ENCODE data around the gene TESK2.
"Not testable (repeated sequence)": the region's sequence is repeated elsewhere in the genome, so short reads cannot be mapped to it uniquely, and the experiment has no call there.

Gene TESK2

DNA sequence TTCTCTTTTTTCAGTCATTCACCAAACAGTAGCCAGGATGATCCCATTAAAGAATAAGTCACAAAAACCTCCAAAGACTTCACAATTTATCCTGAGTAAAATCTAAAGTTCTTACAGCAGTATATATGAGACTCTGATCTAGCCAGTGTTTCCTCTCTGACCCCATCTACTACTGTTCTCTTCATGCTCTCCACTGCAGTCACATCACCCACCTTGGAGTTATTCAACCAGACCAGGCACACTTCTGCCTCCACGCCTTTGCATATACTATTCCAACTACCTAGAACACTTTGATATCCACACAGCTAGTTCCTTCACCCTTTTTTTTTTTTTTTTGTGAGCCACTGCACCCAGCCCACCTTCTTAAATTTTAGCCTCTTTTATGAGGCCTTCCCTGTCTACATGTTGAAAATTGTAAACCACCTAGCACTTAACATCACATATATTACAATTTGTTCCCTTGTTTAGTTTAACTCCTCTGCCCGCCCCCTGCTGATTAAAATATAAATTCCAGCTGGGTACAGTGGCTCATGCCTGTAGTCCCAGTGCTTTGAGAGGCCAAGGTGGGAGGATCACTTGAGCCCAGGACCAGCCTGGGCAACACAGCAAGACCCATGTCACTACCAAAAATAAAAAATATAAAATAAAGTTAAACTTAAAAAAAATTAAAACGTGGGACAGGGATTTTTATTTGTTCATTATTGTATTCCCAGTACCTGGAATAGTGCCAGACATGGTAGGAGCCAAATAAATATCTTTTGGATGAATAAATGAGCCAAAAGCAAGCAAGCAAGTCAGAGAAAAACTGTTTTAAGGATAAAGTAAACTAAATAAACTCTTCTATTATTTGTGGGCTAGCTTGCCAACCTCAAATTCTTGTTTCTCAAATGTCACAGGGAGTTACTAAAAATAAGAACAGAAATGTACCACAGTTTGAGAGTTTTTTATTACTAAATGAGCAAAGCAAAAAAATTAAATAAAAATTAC, 115.6 kb downstream of the TESK2 start:
- no peak for DNase-seq

DNA sequence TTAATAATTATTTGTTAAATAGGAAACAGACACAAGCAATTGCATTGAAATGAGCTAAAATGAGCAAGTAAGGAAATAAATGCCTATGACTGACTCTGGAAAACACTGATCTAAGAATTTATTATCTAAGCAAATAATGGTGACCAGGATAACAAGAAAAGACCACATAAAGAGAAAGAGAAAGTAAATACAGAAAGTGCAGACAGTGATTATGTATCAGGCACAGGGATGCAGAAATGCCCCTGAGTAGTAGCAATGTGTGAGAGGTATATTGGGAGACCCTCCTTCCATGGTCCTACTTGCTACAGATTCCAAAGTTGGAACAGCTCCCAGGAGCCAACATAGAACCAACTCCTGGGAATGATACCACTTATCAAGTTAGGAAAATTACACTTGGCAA, 117.4 kb downstream of the TESK2 start:
- DNase-seq = no peak

- no peak for DNase-seq
Observed at GRCh38 chr1:45370575-45370974, 120.4 kb downstream of the TESK2 start.

DNA sequence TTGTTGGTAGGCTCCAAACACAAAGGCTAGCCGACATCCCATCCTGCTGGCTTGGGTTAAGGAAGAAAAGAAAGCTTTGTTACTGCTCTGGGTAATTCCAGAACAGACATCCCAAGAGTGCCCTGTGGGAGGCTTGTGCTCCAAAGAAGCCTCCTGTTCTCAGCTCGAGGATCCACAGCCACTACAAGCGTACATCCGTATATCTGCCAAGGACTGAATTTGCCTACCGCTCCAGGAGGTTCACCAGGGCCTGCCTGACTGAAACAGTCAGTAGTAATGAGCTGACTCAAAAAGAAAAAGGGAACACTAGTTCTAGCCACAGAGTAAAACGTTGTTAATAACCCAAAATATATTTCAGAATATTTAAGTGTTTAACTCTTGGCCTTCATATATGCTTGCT, 125.9 kb downstream of the TESK2 start:
- DNase-seq = no peak

DNA sequence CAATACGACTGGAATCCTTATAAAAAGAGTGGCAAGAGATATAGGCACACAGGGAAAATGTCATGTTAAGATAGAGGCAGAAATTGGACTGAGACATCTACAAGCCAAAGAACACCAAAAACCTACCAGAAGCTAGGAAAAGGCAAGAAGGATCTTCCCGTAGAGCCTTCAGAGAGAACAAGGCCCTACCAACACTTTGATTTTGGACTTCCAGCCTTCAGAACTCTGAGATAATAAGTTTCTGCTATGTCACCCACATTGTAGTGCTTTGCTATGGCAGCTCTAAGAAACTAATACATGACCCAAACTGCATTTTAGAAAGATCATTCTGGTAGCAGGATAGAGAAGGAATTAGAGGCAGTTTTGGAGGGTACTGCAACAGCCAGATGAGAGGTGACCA, 126.7 kb downstream of the TESK2 start:
- no peak for DNase-seq

- not testable (repeated sequence) for DNase-seq
Observed at GRCh38 chr1:45360981-45361380, 130.0 kb downstream of the TESK2 start.

DNA sequence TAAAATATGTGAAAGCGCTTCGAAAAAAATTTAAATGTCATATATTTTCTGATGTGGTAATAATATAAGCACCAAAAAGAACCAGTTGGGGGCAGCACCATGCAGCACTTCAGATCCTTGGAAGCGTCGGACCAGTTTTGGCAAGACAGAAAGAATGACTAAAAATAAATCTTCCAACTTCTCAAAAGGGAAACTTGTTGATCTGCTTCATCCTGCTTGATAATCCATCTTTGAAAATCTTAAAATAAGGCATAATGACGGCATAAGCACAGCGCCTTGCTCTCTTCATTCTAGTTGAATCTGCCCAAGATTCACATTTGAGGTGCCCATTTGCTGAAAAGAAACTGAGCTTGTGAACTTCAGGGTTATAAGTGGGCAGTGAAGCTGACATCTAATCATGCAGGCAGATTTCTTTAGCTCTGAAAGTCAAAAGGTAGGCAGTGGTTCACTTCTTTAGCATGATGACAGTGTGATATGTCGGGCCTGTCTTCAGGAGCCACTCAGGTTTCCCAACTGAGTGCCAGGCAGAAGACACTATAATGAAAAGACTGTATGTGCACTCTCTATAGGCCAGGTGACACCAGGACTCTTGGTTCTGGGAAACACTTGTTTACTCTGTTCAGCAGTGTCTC, 131.0 kb downstream of the TESK2 start:
- peak; percentile 29 for DNase-seq

GRCh38 chr1:45356186-45356585, 134.8 kb downstream of the TESK2 start:
- DNase-seq = no peak

- no peak for DNase-seq
Observed at GRCh38 chr1:45355683-45356082, 135.3 kb downstream of the TESK2 start.

GRCh38 chr1:45354838-45355237, 136.1 kb downstream of the TESK2 start:
- no peak for DNase-seq

- no peak for DNase-seq
Observed at GRCh38 chr1:45353685-45354084, 137.3 kb downstream of the TESK2 start.

GRCh38 chr1:45351508-45351907, 139.5 kb downstream of the TESK2 start:
- DNase-seq = no peak

DNA sequence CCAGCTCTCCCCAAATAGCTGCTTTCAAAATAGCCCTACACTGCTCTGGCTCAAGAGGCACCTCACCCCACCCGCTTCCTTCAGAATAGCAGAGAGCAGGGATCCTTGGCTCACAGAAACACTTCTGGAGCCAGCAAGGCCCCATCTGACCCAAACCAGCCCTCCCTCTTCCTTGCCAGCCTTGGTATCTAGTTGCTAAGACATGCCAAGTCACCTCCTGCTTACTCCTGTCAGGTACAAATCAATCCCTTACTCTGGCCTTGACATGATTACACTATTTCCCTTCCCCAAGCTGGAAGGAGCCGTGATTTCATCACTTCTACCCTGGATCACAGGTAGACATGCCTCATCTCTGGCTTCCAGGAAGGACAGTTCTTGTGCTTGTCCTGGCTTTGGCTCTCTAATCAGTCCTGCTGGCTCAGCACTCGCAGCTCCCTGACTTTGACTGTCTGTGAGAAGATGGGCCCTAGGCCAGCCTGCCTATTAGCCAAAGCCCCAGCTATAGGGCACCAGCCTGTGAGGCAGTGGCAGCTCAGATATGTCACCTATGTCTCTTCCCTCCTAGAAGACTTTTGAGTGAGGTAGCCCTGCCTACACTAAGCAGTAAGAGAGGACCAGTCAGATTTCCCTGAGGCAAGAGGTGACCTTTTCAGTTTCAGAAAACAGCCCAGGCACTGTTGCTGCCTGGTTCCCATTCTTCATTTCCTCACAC, 141.8 kb downstream of the TESK2 start:
- no peak for DNase-seq

- no peak for DNase-seq
Observed at GRCh38 chr1:45348609-45348965, 142.4 kb downstream of the TESK2 start.

DNA sequence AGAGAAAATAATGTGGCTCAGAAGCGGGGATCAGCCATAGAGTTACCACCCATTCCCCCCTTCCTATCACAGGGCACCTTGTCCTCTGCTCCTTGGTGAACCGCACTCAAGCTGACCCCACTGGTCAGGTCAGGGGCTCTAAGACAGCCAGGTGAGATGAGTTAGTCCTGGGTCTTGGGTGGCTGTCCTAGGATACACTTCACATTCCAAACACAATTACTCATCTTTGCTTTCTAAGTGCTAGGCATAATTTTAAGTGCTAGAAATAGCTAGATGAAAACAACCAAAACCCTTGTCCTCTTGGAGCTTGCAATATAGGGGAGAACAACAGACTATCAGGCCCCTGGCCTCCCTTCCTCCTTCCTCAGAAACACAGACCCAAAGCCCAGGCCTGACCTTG, 142.9 kb downstream of the TESK2 start:
- no peak for DNase-seq

GRCh38 chr1:45346473-45346872, 144.5 kb downstream of the TESK2 start:
- DNase-seq = no peak

DNA sequence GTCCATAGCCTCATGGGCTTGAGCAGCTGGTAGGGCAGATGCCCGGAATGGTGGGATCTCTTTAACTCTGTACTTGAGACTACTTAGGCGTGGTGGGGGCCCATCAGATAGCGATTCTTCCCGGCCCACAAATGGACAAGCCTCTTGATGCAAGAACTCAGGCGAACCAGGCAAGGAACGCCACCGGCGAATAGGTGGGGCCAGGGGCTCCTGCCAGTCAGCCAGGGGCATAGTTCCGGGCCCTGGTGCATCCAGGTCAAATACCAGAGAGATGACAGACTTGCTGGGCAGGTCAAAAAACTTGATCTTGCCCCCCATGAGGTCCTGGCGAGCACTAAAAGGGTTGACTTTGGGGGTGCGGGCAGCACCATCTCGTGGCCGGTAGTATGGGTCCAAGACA, 145.9 kb downstream of the TESK2 start:
- no peak for DNase-seq

DNA sequence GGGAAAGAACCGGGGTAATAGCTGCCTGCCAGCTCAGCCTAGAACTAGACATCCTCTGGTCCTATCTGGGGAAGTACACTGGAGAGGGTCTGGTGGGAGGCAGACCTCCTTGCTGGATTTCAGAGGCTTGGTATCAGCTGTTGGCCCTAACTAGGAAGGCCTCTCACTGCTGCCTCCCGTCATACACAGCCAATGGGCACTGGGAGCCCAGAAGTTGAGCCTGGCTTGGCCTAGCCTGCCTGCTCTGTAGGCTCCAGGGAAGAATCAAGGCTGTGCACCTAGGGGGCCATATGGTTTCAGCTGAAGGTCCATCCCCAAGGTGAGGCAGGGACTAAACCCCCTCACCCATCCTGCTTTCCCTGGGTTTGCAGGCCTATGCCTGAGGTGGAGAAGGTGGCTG, 146.5 kb downstream of the TESK2 start:
- no peak for DNase-seq

- DNase-seq = no peak
Observed at GRCh38 chr1:45340816-45341466, 150.0 kb downstream of the TESK2 start.

- DNase-seq = peak; percentile 97
Observed at GRCh38 chr1:45339789-45340558, 151.0 kb downstream of the TESK2 start, which contains the start of the genes MUTYH and TOE1. Gene MUTYH (minus strand): TSS chr1:45340440. CDS start chr1:45334505, 5,935 bp downstream. Gene TOE1 (plus strand): TSS chr1:45340170. CDS start chr1:45340253, 83 bp downstream.

DNA sequence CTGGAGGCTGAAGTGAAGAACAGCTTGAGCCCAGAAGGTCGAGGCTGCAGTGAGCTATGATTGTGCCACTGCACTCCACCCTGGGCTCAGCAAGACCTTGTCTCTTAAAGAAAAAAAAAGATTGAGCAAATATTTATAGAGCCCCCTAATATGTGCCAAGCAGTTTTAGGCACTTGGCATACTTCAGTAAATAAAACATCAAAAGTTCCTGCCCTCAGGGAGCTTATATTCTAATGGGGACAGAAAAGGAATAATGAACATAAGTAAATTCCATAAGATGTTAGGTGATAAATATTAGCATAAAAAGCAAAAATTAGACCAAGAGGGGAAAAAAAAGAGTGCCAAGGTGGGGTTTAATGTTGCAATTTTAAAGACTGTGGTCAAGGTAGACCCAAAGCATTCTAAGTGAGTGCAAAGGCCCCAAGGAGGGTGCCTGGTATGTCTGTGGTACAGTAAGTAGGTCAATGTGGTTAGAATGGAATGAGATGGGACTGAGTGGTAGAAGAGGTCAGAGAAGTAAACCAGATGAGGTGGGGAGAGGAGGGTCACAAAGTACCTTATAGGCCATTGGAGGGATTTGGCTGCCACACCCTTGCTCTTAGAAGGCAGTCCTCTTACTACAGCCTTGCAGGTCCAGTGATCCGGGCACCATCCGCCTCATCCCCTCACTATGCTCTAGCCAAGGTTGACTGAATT, 153.2 kb downstream of the TESK2 start:
- no peak for DNase-seq
